K562 (cell line): ENCODE data around the gene SPOCK3. TPM values are rescaled to one million over a fixed set of nuclear protein-coding genes. Genes with fewer than 3 reads are reported as not detected.
"Not testable (repeated sequence)": the region's sequence is repeated elsewhere in the genome, so short reads cannot be mapped to it uniquely, and the experiment has no call there.

Experiments used
- ATAC-seq: fragments of 200-7000 bp; cut with Tn5 transposase; 3 replicates; pipeline ENCODE4 v1.9.1; 2020; ENCODE audit warnings: moderate library complexity
- BruUV-seq: library from RNA; stranded (reverse); fragments of 400-500 nt; replicated peaks from 2 replicates; lab custom pipeline; 2021; lab: Mats Ljungman, UMichigan
- CTCF ChIA-PET: fragments of 300-600 bp; formaldehyde crosslinking; extraction: SDS; loops from one replicate; lab custom pipeline; 2021; ENCODE audit warnings: low intra/inter-chr PET ratio; lab: Yijun Ruan, JAX
- POLR2A ChIA-PET: fragments of 300-600, 350-650 bp; sonication (Branson Sonifier 250); formaldehyde crosslinking; extraction: SDS; loops from one replicate; lab custom pipeline; 2021; ENCODE audit warnings: antibody characterized with exemption, inconsistent platforms; lab: Yijun Ruan, JAX
- DNase-seq, 4 experiments: peaks; one replicate each; pipeline versions ENCODE4 v3.0.0 to v3.0.0-alpha.2; 2011 to 2018; ENCODE audit warnings: low spot score in 3 of 4, mixed read lengths in 3 of 4; ENCODE audit errors: extremely low read depth in 1 of 4
- FAIRE-seq: peaks from 2 replicates; lab custom pipeline; 2011; peaks lifted over from hg19 to GRCh38; lab: Jason Lieb, UNC
- H2AFZ ChIP-seq: 2 replicates; pipeline ENCODE4 v1.6.0; 2011; ENCODE audit warnings: low read depth, low read length, control low read depth, inconsistent platforms
- H3K27ac ChIP-seq: fragments of 200-600 bp; 3 replicates; pipeline ENCODE4 v1.8.0; 2011; ENCODE audit warnings: low read depth, mild to moderate bottlenecking, control low read depth, inconsistent platforms, low read length, moderate library complexity, mixed read lengths; ENCODE audit errors: extremely low read depth
- H3K27me3 ChIP-seq, 2 experiments: fragments of 300-600 bp in 1 of 2; 2 replicates in 1 of 2; 3 replicates in 1 of 2; pipeline versions ENCODE4 v1.6.0 to v1.8.0; 2011; ENCODE audit warnings: inconsistent platforms in 2 of 2, low read length in 2 of 2, mild to moderate bottlenecking in 1 of 2, mixed read lengths in 1 of 2, moderate library complexity in 1 of 2; ENCODE audit not compliant: control insufficient read depth in 2 of 2, insufficient read depth in 2 of 2
- H3K36me3 ChIP-seq: fragments of 300-600 bp; 3 replicates; pipeline ENCODE4 v1.8.0; 2011; ENCODE audit warnings: mild to moderate bottlenecking, low read length, inconsistent platforms; ENCODE audit not compliant: control insufficient read depth, insufficient read depth
- H3K4me1 ChIP-seq, 2 experiments: fragments of 200-600 bp in 1 of 2; replicated peaks in 1 of 2; 2 replicates in 1 of 2; 3 replicates in 1 of 2; pipeline versions ENCODE4 v1.5.1 to v1.8.0; 2011; ENCODE audit warnings: inconsistent platforms in 2 of 2, low read length in 2 of 2, mild to moderate bottlenecking in 1 of 2, mixed read lengths in 1 of 2, moderate library complexity in 1 of 2; ENCODE audit not compliant: control insufficient read depth in 2 of 2, insufficient read depth in 2 of 2
- H3K4me2 ChIP-seq: 2 replicates; pipeline ENCODE4 v1.6.1; 2011; ENCODE audit warnings: low read length, control low read depth, inconsistent platforms, mixed read lengths; ENCODE audit not compliant: insufficient read depth
- H3K4me3 ChIP-seq: fragments of 200-600 bp; sonication (generic), shearing (Covaris generic); 2 replicates; pipeline ENCODE4 v1.5.1; 2016; ENCODE audit warnings: control low read depth, inconsistent platforms
- H3K79me2 ChIP-seq: fragments of 200-600 bp; 3 replicates; pipeline ENCODE4 v1.8.0; 2011; ENCODE audit warnings: low read length, inconsistent platforms; ENCODE audit not compliant: control insufficient read depth, insufficient read depth
- H3K9ac ChIP-seq, 2 experiments: 2 replicates each; pipeline versions ENCODE4 v1.6.0 to v1.6.1; 2011; ENCODE audit warnings: low read depth in 2 of 2, low read length in 2 of 2, control low read depth in 1 of 2, inconsistent platforms in 1 of 2, mild to moderate bottlenecking in 1 of 2, mixed read lengths in 1 of 2; ENCODE audit not compliant: insufficient read depth in 1 of 2
- H3K9me1 ChIP-seq: one replicate; pipeline ENCODE4 v1.6.0; 2011; ENCODE audit warnings: inconsistent platforms, mild to moderate bottlenecking, low read length, moderate library complexity; ENCODE audit not compliant: control insufficient read depth, insufficient read depth
- H3K9me3 ChIP-seq: replicated peaks from 2 replicates; pipeline ENCODE4 v1.5.1; 2011; ENCODE audit warnings: low read depth, low read length, inconsistent platforms; ENCODE audit not compliant: control insufficient read depth, insufficient read depth
- H4K20me1 ChIP-seq: replicated peaks from 2 replicates; pipeline ENCODE4 v1.6.1; 2011; ENCODE audit warnings: low read length, inconsistent platforms, mixed read lengths; ENCODE audit not compliant: control insufficient read depth, insufficient read depth
- BRD9 ChIP-seq: fragments of 450-650 bp; IDR thresholded peaks from 2 replicates; pipeline ENCODE4 v1.6.1; 2018; ENCODE audit warnings: low read depth; ENCODE audit not compliant: partially characterized antibody
- C11orf30 ChIP-seq: fragments of 450-650 bp; IDR thresholded peaks from 2 replicates; pipeline ENCODE4 v1.6.1; 2016; ENCODE audit warnings: low read depth, mild to moderate bottlenecking
- TFAP4 ChIP-seq: sonication (generic); formaldehyde crosslinking; IDR thresholded peaks from 2 replicates; pipeline ENCODE4 v1.8.0; 2022; ENCODE audit warnings: missing genetic modification reagents, mild to moderate bottlenecking, moderate library complexity, borderline replicate concordance
- TRIM24 ChIP-seq, 2 experiments: fragments of 450-650 bp; IDR thresholded peaks; 2 replicates each; pipeline ENCODE4 v1.6.1; 2016
- ZNF518B ChIP-seq: fragments of 250-450 bp; sonication (Bioruptor Pico); IDR thresholded peaks from 2 replicates; pipeline ENCODE4 v1.5.0; 2021; ENCODE audit warnings: mild to moderate bottlenecking, moderate library complexity
- WGBS: fragments of 100-300 bp; shearing (Covaris generic); methylation state at CpG from one replicate; pipeline ENCODE4 v1.1.6; 2016; ENCODE audit warnings: low coverage, mixed read lengths; ENCODE audit not compliant: insufficient coverage; ENCODE audit errors: missing lambda C conversion rate; 5-methylcytosine and 5-hydroxymethylcytosine counted together
- in situ Hi-C: fragments of 300-500 bp; cut with MboI; formaldehyde crosslinking; loops from 4 replicates; pipeline ENCODE4 v1.15.0; 2018; ENCODE audit warnings: inconsistent platforms, mixed read lengths
- intact Hi-C: fragments of 100-400 bp; cut with micrococcal nuclease; formaldehyde crosslinking; loops from 2 replicates; pipeline ENCODE4 v1.14.2; 2022
- polyA plus RNA-seq, 8 experiments: library from polyadenylated mRNA; depleted of rRNA in 4 of 8; stranded (reverse) in 5 of 8; unstranded in 3 of 8; fragments of >200 nt; fragmentation: Nextera tagmentation in 2 of 8; fragmentation: Illumina TruSeq in 1 of 8; extraction: Ambion mirVana in 2 of 8; extraction: Trizol in 1 of 8; gene quantifications; 2 replicates each; pipeline versions ENCODE4 v1.2.1 to v1.2.3, GENCODE V29; 2011 to 2014; ENCODE audit warnings: inconsistent platforms in 1 of 8, missing spikeins in 1 of 8
- total RNA-seq, 7 experiments: library from RNA; depleted of rRNA in 6 of 7; stranded (reverse); fragments of >200 nt in 6 of 7; fragmentation: Illumina TruSeq in 2 of 7; extraction: Trizol in 2 of 7; gene quantifications; 2 replicates each; pipeline versions ENCODE4 v1.2.1 to v1.2.3, GENCODE V29; 2011 to 2021; ENCODE audit warnings: low replicate concordance in 1 of 7

SPOCK3 gene
- total and polyA plus RNA-seq, 9 of the 15 experiments (the other 6 are each of a cell fraction or from before 2014, with no cell fraction given) = not detected

GRCh38 chr4:166723532-166724140 lies 510.7 kb downstream of the SPOCK3 start (continued):
- TF ChIP-seq ZNF518B (no peak), C11orf30 (no peak), BRD9 (no peak), TFAP4 (CRISPR knock-in tag) (no peak), TRIM24 (IDR thresholded peaks at IDR 0.05) (no peak)

- H3K9ac ChIP-seq, in situ Hi-C loops, H3K9me1 ChIP-seq, POLR2A ChIA-PET, H3K79me2 ChIP-seq, ATAC-seq, H3K36me3 ChIP-seq, DNase-seq, H3K27me3 ChIP-seq, CTCF ChIA-PET, H3K4me3 ChIP-seq, H3K4me1 ChIP-seq, H3K4me2 ChIP-seq, intact Hi-C loops, H3K27ac ChIP-seq, FAIRE-seq, H3K9me3 ChIP-seq, H4K20me1 ChIP-seq, H2AFZ ChIP-seq, BruUV-seq: not testable (repeated sequence)
- WGBS = 0% methylated on average over 9 of the region's 12 CpGs
Observed at GRCh38 chr4:166715748-166716713, 518.3 kb downstream of the SPOCK3 start.
